Measurements from ENCODE around the gene UBE3C.
"Not testable (repeated sequence)": the region's sequence is repeated elsewhere in the genome, so short reads cannot be mapped to it uniquely, and the experiment has no call there.

Gene UBE3C

DNA sequence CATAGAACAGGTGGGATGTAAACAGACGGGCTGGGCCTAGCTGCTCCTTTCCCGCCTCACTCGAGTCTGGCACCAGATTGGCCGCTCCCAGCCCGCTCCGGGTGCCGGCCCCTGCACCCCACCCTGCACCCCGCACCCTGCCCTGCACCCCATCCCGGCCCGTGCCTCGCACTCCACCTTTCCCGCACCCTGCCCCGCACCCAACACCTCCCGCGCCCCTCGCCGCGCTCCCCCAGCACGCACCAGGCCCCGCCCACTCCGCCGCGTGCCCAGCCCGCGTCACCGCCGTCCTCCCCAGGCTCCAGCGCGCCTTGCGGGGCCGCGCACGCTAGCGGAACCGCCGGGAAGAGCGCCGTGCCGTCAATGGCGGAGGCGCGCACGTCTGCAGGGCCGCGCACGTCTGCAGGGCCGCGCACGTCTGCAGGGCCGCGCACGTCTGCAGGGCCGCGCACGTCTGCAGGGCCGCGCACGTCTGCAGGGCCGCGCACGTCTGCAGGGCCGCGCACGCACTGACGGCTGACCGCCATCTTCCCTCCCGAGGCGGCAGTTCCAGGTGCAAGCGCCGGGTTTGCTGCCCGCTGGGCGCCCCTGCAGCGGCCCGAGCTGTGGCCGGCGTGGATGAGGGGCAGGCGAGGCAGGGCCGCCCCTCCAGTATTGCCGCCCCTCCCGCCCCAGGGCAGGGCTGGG is at the start of gene UBE3C:
Gene UBE3C, plus strand, starts transcription at position 503 of the 687 bp plus-strand sequence. CDS start 347 bp downstream, outside the sequence.
- FAIRE-seq = no peak

DNA sequence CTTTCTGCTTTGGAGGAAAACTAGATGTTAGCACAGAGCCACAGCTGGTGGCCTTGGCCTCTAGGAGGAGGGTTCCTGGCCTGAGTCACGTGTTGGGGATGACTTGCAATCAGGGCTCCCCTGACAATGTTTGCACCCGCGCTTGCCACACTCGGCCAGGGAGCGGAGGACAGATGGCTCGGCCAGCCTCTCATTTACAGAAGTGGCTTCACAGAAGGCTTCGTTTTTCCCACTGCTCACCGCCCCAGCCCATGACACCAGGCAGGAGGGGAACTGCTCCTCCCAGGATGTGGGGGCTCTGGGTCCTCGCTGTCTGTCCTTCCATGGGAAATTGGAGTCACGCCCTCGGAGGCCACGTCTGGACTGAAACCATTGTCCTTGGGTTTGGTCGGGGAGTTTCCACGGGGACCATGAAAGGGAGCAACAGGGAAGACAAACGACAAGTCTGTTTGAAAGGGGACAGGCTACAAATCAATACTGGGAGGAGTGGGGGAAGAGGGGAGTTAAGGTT is 49.6 kb upstream of the UBE3C start:
- no peak for FAIRE-seq

DNA sequence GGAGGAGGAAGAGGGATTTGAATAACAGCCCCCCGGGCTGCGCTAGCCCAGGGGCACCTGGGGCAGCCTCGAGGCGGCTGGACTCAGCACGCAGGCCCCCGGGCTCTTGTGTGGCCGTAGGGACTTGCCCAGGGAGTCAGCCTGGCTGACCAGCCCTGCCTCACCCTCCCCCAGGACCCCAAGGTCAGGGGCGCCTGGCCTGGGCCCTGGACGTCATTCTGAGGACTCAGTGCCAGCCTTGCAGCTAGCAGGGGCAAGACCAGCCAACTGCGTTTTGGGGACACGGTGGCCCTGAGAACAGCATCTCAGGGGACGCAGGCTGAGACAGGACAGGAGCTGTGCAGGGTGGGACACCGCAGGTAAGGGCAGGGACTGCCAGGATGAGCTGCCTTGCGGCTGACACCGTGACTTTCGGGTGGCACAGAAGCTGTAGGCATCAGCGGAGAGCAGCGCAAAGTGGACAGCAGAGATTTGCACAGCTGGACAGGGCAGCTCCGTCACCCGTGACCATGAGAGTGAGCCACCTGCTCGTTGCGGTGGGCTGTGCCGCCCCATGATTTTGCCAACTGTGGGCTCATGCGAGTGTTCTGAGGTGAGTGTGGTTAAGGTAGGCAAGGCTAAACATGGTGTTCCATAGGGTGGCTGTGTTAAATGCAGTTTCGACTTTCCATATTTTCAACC is 48.1 kb upstream of the UBE3C start:
- FAIRE-seq = no peak

DNA sequence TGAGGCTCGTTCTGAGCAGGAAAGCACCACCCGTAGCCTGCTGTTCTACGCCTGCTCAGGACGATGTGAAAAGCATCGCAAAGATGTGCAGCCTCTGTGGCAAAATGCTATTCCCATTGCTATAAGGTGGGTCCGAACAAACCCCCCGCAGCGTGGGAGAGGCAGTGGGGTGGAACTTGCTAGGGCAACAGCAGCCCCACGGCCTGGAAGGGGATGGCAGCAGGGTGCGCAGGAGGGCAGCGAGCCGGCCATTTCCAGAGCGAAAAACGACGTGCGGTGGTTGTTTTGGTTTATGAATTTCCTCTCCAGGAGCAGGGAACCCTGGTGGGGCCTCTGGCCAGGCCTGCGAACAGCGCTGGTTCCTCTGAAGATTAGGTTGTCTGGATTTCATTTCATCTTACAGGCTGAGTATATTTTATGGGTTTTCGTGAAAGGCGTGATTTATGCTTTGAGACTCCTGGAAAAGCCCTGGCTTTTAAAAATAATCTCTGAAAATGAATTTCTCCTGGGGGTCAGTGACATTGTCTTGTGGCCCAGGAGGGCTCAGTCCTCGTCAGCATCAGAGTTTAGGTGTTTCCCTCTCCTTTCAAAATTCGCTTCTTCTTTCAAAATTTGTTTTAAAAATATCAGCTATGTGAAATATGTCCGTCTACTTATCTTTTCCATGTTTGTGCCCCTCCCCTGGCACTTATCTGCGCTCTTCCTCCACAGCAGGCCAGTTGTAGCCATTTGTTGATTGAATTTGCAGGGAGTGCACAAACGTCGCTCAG is 42.3 kb upstream of the UBE3C start:
- no peak for FAIRE-seq

DNA sequence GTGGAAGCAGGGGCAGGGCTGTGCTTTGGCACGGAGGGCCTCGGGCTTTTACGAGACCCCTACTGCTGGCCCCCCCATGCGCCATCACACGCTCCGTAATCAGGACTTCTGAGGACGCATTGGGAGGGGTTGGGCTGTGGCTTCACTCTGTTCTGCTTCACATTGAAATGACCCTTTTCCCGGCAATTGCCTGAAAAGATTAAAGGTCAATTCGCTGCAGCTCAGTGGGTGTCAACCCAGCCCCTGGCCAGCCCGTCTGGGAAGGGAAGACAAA is 41.7 kb upstream of the UBE3C start:
- no peak for FAIRE-seq

DNA sequence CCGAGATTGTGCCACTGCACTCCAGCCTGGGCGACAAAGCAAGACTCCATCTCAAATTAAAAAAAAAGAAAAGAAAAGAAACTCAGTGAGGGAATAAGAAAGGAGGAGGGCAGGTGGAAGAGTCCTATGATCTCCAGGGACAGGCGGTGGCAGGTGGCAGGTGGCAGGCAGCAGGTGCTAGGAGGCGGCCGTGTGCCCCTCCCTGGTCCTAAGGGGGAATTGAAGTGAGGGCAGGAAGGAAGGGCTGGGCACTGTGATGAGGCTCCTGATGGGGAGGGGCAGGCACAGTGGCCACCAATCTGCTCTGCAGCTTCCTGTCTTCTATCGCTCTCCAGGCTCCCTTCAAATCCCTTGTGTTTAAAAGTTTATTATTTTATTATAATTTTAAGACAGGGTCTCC is 41.2 kb upstream of the UBE3C start:
- FAIRE-seq = no peak

DNA sequence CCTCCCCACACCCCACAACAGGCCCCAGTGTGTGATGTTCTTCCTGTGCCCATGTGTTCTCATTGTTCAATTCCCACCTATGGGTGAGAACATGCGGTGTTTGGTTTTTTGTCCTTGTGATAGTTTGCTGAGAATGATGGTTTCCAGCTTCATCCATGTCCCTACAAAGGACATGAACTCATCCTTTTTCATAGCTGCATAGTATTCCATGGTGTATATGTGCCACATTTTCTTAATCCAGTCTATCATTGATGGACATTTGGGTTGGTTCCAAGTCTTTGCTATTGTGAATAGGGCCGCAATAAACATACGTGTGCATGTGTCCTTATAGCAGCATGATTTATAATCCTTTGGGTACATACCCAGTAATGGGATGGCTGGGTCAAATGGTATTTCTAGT is 38.7 kb upstream of the UBE3C start:
- not testable (repeated sequence) for FAIRE-seq

DNA sequence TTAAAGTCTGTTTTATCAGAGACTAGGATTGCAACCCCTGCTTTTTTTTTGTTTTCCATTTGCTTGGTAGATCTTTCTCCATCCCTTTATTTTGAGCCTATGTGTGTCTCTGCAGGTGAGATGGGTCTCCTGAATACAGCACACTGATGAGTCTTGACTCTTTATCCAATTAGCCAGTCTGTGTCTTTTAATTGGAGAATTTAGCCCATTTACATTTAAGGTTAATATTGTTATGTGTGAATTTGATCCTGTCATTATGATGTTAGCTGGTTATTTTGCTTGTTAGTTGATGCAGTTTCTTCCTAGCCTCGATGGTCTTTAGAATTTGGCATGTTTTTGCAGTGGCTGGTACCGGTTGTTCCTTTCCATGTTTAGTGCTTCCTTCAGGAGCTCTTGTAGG is 35.1 kb upstream of the UBE3C start:
- FAIRE-seq = not testable (repeated sequence)

DNA sequence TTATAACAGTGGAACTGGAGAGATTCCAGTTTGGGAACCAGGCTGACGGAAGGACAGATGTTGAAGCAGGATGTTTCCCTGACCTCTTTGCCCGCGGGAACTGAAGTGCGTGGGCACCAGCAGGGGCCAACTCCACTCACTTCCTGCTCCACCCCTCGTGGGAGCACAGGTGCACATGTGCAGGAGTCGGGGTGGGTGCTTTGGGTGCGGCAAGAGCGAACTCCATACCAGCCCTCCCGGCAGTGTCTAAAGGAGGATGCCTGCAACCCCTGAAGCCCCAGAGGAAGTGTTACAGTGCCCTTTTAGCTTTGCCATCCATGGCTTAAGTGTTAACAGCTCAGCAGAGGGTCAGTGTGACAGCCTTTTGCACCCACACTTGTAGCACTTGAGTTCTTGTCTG is 27.4 kb upstream of the UBE3C start:
- no peak for FAIRE-seq

DNA sequence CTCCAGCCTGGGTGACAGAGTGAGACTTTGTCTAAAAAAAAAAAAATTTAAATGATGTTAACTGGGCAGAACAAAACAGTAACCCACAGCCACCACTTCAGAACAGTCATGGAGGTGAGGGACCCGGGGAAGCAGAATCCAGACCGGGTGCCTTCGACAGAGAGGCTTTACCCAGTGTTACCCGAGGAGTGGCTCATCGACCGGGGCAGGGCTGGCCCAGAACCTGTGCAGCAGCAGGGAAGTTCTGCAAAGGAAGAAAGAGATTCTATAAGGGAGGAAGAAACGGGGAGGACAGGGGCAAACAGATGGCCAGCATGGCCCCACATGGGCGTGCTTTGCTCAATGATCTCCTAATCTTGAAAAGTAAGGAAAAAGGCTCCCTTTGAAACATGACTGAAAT is 26.0 kb upstream of the UBE3C start:
- no peak for FAIRE-seq

DNA sequence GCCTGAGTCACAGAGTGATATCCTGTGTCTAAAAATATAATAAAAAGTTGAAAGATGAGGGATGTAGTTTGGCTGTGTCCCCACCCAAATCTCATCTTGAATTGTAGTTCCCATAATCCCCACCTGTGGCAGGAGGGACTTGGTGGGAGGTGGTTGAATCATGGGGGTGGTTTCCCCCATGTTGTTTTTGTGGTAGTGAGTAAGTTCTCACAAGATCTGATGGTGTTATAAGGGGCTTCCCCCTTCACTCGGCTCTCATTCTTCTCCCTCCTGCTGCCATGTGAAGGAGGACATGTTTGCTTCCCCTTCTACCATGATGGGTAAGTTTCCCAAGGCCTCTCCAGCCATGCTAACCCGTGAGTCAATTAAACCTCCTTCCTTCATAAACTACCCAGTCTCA is 25.1 kb upstream of the UBE3C start:
- FAIRE-seq = no peak

DNA sequence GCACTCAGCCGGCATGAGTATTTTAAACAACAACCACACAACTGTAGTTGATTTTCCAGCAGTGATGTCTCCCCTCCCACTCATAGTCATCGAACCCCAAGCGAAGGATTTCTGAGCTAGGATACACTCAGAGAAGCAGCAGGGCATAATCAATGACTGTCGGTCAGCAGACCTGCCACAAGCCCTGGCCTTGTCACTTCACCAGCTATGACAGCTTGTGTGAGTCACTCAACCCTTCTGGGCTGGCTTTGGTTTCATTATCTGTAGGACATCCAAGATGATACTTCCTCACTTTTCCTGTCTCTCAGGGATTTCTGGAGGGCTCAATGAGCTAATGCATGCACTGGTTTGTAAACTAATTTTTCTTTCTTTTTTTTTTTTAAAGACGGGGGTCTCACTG is 22.0 kb upstream of the UBE3C start:
- FAIRE-seq = no peak

DNA sequence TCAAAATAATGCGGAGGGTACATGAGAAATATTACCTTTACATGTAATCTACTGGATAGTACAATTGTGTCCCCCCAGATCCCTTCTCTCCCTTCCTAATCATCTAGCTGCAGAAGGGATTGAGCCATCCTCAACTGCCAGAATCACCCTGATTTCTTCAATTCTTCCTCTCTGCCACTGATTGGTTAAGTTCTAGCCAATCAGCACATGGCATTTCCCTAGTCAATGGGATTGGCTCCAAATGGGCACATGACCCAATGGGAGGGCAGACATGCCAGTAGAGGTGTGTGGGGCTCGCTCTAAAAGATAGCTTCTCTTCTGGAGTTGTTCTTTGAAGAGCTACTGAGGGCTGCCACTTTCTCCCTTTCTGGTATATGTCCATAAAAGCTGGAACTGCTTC is 20.9 kb upstream of the UBE3C start:
- FAIRE-seq = no peak

DNA sequence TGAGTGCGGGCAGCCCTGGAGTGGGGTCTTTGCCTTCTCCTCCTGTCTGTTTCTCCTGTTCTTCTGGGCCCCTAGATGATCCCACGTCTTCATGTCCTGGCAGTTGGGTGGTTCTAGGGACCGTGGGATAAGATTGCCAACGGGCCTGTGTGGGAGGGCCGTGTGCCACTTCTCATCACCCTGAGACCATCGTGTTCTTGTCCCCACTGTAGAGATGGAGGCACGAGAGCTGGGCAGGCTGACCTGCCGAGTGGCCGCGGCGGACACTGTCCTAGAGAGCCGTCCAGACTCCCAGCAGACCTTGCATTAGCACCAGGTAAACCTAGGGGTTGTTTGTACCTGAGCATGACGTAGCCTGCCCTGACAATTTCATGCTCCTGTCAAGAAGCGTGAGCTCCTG is 18.5 kb upstream of the UBE3C start:
- no peak for FAIRE-seq

DNA sequence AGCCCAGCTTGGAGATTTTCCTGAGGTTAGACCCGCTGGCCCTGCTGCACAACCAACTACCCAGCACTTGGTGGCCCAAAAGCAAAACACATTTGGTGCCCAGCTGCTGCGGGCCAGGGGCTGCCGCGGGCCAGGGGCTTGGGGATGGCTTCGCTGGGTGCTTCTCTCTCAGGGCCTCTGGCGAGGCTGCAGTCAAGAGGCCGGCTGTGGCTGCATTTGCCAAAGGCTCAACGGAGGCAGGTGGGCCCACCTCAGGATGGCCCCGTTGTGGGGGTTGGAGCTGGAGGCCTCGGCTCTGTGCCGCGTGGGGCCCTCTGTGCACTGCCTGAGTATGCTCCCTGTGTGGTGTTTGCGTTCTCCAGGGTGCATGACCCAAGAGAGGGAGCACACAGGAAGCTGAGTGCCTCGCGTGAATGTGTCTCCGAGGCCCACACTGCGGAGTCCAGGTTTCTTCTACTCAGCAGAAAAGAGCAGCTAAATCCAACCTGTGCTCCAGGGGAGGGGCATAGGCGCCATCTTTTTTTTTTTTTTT is 17.5 kb upstream of the UBE3C start:
- no peak for FAIRE-seq

DNA sequence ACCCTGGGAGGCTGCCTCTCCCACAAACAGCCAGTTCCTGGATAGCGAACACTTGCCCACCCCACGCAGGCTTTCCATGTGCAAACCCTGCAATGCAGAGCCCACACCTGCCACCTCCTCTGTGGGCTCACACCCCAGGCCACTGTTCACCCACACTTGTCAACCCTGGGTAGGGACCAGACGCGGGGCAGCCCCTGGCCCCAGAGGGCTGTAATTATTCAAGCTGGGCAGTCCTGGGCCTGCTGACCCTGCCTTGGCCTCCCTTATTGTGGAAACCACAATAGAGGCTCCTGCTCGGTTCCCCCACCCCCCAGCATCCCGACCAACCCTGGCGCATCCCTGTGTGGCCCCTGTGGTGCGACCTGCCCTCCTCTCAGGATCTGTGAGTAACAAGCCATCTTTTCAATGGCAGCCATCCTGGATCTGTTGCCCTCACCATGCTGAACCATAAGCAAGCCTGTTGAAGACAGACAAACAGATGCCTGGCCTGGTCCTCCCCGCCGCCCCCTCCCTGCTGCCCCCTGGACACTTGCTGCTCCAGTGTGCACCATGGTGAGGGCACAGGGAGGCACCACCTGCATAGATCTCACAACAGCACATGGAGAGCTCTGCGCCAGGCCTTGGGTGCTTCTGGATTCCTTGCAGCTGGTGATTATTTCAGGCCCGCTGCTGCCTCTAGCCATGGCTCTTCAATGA is 15.8 kb upstream of the UBE3C start:
- no peak for FAIRE-seq

DNA sequence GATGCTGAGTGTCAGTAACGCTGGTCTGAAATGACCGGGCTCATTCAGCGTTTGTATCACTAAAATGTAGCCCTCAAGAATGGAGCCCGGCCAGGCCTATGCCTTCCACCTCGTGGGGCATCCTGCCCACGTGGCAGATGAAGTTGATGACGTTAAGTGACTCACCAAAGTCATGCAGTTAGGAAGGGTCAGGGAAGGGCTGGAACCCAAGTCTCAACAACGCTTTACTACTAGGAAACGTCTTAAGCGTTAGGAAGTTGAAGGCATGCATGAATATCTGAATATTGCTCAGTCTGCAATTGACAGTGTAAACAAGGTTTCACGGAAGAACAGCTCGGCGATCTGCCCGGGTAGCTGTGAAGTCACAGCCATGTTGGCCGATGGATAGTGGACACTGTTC is 14.0 kb upstream of the UBE3C start:
- no peak for FAIRE-seq

DNA sequence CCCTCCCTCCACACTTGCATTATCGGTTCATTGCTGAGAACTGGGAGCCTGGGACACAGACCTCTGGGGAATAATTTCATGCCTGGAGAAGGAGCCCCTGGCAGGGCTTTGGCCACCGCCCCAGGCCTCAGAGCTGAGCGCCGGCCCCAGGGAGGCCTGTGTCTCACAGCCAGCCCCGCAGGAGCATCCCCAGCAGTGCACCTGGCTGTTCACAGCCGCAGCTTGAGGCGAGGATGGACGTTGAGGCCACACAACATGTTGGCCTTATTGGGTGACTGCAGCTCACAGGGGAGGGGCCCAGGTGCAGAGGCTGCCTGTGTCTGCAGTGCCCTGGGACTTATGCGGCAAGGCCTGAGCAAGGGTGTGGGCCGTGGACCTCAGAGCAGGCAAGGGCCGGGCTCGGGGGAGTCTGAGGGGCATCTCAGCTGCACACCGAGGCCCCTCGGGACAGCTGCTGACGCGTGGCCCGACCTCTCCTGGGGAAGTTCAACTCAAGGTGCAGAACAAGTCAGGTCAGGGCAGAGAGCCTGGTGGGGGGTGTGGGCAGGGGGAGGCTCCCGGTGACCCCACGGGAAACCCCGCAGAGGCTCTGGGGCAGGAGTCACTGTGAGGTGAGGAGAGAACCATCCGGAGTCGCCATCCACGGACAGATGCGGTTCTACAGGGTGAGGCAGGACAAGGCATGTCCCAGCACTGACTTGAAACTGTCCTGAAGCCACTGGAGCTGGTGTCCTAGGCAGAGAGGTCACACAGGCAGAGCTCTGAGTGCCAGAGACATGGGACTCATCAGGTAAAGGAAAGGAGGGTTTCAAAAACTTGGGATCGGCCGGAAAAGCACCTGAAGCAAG is 13.1 kb upstream of the UBE3C start:
- FAIRE-seq = no peak

DNA sequence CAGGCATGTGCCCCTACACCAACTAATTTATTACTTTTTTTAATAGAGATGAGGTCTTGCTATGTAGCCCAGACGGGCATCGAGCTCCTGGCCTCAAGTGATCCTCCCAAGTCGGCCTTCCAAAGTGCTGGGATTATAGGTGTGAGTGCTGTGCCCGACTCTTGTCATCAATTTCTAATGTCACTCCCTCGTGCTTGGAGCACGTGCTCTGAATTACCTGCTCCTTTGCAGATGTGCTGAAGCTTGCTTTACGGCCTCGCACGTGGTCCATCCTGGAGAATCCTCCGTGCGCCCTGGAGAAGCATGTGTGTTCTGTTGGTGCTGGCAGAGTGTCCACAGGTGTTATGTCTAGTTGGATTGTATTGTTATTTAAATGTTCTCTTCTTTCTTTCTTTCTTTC is 11.8 kb upstream of the UBE3C start:
- no peak for FAIRE-seq

DNA sequence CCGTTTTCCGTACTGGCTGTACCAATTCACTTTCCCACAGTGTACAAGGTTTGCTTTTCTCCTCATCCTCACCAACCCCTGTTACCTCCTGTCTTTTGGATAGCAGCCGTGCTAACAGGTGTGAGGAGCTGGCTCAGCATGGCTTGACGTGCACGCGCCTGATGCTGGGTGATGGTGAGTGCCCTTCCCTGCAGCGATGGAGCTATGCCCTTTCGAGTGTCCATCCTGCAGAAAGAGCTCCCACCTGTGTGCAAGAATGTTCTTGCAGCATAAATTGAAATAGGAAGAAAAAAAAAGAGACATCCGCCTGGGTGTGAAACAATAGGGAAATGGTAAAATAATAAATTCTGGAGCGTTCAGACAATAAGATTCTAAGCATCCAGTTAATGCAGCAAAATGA is 9.5 kb upstream of the UBE3C start:
- no peak for FAIRE-seq

DNA sequence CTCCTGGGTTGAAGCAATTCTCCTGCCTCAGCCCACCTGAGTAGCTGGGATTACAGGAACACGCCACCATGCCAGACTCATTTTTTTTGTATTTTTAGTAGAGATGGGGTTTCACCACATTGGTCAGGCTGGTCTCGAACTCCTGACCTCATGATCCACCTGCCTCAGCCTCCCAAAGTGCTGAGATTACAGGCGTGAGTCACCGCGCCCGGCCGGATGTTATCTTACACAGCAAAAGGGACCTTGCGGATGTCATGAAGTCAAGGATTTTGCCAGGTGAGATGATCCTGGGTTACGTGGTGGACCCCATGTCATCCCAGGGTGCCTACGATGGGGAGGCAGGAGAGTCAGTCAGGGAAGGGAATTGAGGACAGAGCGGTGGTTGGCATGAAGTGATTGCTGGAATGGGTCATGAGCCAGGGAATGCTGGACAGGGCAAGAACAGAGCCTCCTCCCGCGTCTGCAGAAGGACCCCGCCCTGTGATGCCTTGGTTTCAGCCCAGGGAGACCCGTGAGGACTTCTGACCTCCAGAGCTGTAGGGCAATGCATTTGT is 8.7 kb upstream of the UBE3C start:
- FAIRE-seq = no peak

DNA sequence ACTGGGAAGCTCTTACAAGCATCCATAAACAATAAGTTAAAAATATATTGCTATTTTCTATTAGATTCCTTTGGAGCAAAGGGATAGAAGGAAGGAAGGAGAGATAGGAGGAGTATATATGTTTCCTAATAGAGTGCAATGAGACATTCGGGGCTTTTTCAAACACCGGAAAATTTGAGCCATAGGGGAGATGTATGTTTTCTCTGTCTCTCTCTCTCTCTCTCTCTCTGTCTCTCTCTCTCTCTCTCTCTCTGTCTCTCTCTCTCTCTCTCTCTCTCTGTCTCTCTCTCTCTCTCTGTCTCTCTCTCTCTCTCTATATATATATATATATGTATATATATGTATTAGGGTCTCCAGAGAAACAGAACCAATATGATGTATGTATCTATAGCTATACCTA is 7.9 kb upstream of the UBE3C start:
- FAIRE-seq = not testable (repeated sequence)
